GM12874 (cell line): ENCODE measurements around the gene FGD5.

Experiments
- TF ChIP-seq, protein P1 (sequence below): IDR thresholded peaks from 2 replicates; pipeline ENCODE4 v1.5.1; 2011; ENCODE audit warnings: low read depth, mild to moderate bottlenecking, control low read depth, low read length, moderate library complexity; ENCODE audit not compliant: insufficient read depth

The FGD5 gene

DNA sequence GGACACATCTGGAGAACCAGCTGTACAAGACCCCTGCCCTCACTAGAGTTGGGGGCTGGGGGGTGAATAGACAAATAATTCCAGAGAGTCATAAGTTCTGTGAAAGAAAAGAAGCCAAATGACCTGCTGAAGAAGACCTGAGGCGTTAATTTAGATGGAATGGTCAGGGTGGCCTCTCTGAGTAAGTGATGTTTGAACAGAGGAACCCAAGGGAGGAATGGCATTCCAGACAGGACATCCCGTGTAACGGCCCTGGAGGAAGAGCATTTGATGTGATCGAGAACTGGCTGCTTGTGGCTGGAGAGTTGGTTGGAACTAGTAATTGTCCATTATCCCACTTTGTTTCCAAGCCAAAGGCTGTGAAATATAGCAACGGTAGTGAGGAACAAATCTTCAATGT, 130.4 kb downstream of the FGD5 start:
- TF ChIP-seq, protein P1, sequence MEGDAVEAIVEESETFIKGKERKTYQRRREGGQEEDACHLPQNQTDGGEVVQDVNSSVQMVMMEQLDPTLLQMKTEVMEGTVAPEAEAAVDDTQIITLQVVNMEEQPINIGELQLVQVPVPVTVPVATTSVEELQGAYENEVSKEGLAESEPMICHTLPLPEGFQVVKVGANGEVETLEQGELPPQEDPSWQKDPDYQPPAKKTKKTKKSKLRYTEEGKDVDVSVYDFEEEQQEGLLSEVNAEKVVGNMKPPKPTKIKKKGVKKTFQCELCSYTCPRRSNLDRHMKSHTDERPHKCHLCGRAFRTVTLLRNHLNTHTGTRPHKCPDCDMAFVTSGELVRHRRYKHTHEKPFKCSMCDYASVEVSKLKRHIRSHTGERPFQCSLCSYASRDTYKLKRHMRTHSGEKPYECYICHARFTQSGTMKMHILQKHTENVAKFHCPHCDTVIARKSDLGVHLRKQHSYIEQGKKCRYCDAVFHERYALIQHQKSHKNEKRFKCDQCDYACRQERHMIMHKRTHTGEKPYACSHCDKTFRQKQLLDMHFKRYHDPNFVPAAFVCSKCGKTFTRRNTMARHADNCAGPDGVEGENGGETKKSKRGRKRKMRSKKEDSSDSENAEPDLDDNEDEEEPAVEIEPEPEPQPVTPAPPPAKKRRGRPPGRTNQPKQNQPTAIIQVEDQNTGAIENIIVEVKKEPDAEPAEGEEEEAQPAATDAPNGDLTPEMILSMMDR: no peak

DNA sequence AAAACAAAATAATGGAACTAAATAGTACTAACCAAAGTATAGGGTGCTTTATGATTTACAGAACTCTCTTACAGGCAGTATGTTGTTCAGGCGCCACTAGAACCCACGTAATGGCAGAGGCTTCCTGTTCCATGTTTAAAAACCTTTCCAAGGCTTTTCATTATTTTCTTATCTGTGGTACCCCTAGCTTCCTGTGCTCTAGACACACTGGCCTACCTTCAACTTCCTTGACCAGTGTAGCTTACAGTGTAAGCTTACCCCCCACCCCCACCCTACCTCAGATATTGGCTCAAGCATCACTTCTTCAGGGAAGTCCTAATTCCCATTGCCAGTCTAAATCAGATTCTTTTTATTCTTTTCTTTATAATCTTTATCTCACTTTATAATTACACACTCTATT, 131.5 kb downstream of the FGD5 start:
- TF ChIP-seq, protein P1: no peak

DNA sequence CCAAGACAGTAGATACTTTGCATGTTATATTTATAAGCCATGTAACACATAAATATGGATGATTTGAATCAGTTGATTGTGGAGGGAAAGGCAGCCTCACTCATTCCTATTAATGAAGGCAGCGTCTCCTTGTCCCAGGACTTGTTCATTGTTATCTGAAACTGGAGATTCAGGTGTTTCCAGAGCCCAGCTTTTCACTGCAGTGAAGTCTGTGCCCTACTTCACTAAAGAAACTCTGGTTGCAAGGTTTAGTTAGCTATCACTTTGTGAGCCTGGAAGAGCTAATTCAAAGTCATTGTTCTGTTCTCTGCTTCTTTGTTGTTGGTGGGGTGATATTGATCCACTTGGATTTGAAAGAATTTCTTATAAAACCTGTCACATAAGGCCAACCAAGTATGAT, 138.4 kb downstream of the FGD5 start:
- TF ChIP-seq, protein P1: no peak

DNA sequence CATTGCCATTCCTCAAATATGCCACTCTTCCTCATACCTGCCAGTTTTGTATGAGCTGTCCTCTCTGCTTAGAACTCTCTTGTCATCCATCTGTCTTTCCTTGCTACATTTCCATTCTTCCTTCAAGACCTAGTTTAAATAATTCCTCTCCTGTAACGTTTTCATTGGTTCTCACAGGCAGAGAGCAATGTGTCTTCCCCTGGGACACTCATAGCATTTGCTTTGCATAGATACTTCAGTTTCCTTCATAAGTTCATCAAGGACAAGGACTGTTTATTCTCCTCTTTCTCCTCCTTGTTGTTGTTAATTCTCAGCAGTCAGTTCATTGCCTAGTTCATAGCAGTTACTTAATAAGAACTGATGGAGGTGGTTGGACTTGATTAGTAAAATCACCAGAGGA, 139.2 kb downstream of the FGD5 start:
- TF ChIP-seq, protein P1: no peak

DNA sequence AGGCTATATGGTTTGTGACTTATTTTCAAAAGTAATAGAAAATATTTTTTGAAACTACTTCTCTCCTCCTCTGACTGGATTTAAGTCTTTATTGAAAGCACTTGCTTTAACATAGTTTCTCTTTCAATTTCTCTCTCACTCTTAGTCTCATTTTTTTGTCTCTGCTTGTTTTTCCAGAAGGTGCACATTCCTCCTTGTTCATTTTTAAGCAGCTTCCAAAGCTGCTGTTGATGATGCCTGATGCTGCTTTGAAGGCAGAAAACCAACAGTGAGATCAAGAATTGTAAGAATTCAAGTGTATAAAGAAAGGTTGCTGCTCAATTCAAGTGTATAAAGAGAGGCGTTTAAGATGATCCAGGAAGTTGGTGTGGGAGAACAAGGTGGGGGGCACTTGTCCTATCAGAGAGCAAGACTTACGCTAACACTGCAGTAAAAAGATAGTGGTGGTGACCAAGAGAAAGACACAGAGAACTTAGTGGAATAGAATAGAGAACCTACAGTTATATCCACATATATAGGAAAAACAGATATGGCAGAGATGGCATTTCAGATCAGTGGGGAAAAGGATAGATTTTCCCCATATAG, 140.7 kb downstream of the FGD5 start:
- TF ChIP-seq, protein P1: no peak

DNA sequence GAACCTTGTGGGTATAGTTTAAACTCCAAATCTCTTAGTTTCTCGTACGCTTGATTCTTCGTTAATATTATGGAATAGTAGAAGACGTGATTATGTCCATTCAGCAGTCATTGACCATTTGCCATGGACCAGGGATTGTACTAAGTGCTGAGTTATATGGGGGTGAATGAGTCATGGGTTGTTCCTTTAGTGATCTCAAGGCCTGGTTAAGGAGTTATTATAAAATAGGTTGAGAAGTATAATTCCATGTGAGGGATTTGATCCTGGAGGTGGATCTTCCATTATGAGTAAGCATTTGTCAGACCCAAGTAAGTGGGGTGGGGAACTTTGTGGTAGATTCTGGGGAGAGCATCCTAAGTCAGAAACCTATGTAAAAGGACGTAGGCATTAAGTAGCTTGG, 144.0 kb downstream of the FGD5 start:
- TF ChIP-seq, protein P1: no peak

DNA sequence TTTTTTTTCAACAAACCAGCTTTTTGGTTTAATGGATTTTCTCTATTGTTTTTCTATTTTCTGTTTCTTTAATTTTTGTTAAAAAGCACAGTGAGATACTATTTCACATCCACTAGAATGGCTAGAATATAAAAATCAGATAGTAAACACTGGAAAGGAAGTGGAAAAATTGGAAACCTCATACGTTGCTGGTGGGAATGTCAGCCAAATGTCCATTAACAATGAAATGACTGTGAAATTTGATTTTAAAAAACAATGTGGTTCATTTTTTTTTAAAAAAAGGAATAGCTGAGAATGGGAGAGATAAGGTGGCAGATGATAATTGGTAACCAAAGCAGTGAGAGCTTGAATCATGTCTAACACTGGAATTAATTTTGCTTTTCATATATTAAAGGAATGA, 148.5 kb downstream of the FGD5 start:
- TF ChIP-seq, protein P1: no peak
